GM23338 (cell line): ENCODE measurements around the gene HAL. TPM values are rescaled to one million over a fixed set of nuclear protein-coding genes. Genes with fewer than 3 reads are reported as not detected.

Experiments used
- ATAC-seq: fragments of 200-7000 bp; cut with Tn5 transposase; 3 replicates; pipeline ENCODE4 v1.9.1; 2020
- DNase-seq: peaks from one replicate; pipeline ENCODE4 v3.0.0-alpha.2; 2015; ENCODE audit warnings: low spot score
- H2AFZ ChIP-seq: fragments of 200-600 bp; sonication (generic); 2 replicates; pipeline ENCODE4 v1.8.0; 2016; ENCODE audit warnings: antibody characterized with exemption, mild to moderate bottlenecking, moderate library complexity
- H3F3A ChIP-seq: fragments of 200-600 bp; sonication (generic); replicated peaks from 2 replicates; pipeline ENCODE4 v1.8.0; 2017; ENCODE audit warnings: antibody characterized with exemption, mixed run types, low read depth
- H3K27ac ChIP-seq: fragments of 200-600 bp; sonication (generic); 2 replicates; pipeline ENCODE4 v1.6.1; 2016; ENCODE audit warnings: low read depth
- H3K27me3 ChIP-seq: fragments of 200-600 bp; sonication (generic); 2 replicates; pipeline ENCODE4 v1.8.0; 2016; ENCODE audit warnings: mild to moderate bottlenecking, mixed run types, moderate library complexity; ENCODE audit not compliant: insufficient read depth
- H3K36me3 ChIP-seq: fragments of 200-600 bp; sonication (generic); 2 replicates; pipeline ENCODE4 v1.8.0; 2016; ENCODE audit warnings: mild to moderate bottlenecking; ENCODE audit not compliant: insufficient read depth
- H3K4me1 ChIP-seq: fragments of 200-600 bp; sonication (generic); 2 replicates; pipeline ENCODE4 v1.8.0; 2016; ENCODE audit warnings: mild to moderate bottlenecking, moderate library complexity; ENCODE audit not compliant: insufficient read depth
- H3K4me2 ChIP-seq: fragments of 200-600 bp; sonication (generic); 2 replicates; pipeline ENCODE4 v1.7.1; 2017; ENCODE audit warnings: mixed run types
- H3K4me3 ChIP-seq: fragments of 200-600 bp; sonication (generic); 2 replicates; pipeline ENCODE4 v1.6.1; 2016; ENCODE audit warnings: mixed run types
- H3K79me2 ChIP-seq: fragments of 200-600 bp; sonication (generic); replicated peaks from 2 replicates; pipeline ENCODE4 v1.8.0; 2017; ENCODE audit warnings: mild to moderate bottlenecking; ENCODE audit not compliant: insufficient read depth
- H3K9me2 ChIP-seq: fragments of 200-600 bp; sonication (generic); 2 replicates; pipeline ENCODE4 v1.8.0; 2017; ENCODE audit not compliant: insufficient read depth
- H4K20me1 ChIP-seq: fragments of 200-600 bp; sonication (generic); replicated peaks from 2 replicates; pipeline ENCODE4 v1.8.0; 2017; ENCODE audit warnings: mild to moderate bottlenecking; ENCODE audit not compliant: insufficient read depth
- H3K27ac Mint-ChIP-seq: 2 replicates; pipeline ENCODE4 v1.8.0; 2020; ENCODE audit warnings: inconsistent platforms, mild to moderate bottlenecking, moderate library complexity, mixed read lengths
- H3K27me3 Mint-ChIP-seq: 3 replicates; pipeline ENCODE4 v1.8.0; 2022; ENCODE audit warnings: low read depth, mild to moderate bottlenecking, moderate library complexity, mixed read lengths, inconsistent platforms; ENCODE audit not compliant: insufficient read depth, poor library complexity
- H3K36me3 Mint-ChIP-seq: 3 replicates; pipeline ENCODE4 v1.8.0; 2021; ENCODE audit warnings: low read depth, mild to moderate bottlenecking, inconsistent platforms, moderate library complexity, mixed read lengths
- H3K4me1 Mint-ChIP-seq: 3 replicates; pipeline ENCODE4 v1.8.0; 2020; ENCODE audit warnings: mild to moderate bottlenecking, inconsistent platforms, mixed read lengths
- H3K4me3 Mint-ChIP-seq: 3 replicates; pipeline ENCODE4 v1.8.0; 2021; ENCODE audit warnings: moderate library complexity, mild to moderate bottlenecking, inconsistent platforms, mixed read lengths
- H3K9me3 Mint-ChIP-seq: 3 replicates; pipeline ENCODE4 v1.8.0; 2020; ENCODE audit warnings: moderate library complexity, mild to moderate bottlenecking, inconsistent platforms, mixed read lengths
- CREB1 ChIP-seq: fragments of 250-450 bp; sonication (Bioruptor Pico); IDR thresholded peaks from 2 replicates; pipeline ENCODE4 v1.5.0; 2020; ENCODE audit warnings: low read depth, mild to moderate bottlenecking, moderate library complexity
- CTCF ChIP-seq, 2 experiments: fragments of 200-600 bp in 1 of 2; sonication (generic) in 1 of 2; conservative IDR thresholded peaks; 2 replicates each; pipeline versions ENCODE4 v1.5.1 to v1.6.1; 2016 to 2017; ENCODE audit warnings: antibody characterized with exemption in 2 of 2, low read depth in 2 of 2, mild to moderate bottlenecking in 2 of 2, moderate library complexity in 1 of 2
- ETS1 ChIP-seq: IDR thresholded peaks from 2 replicates; pipeline ENCODE4 v1.6.1; 2016; ENCODE audit warnings: antibody characterized with exemption
- EZH2 ChIP-seq: fragments of 200-600 bp; sonication (generic); IDR thresholded peaks from one replicate; pipeline ENCODE4 v1.8.0; 2017; ENCODE audit warnings: antibody characterized with exemption, mild to moderate bottlenecking, low read depth; ENCODE audit not compliant: unreplicated experiment
- EZH2phosphoT487 ChIP-seq: fragments of 200-600 bp; sonication (generic); IDR thresholded peaks from one replicate; pipeline ENCODE4 v1.8.1; 2018; ENCODE audit warnings: antibody characterized with exemption; ENCODE audit not compliant: unreplicated experiment
- JUNB ChIP-seq: IDR thresholded peaks from one replicate; pipeline ENCODE4 v1.6.1; 2016; ENCODE audit warnings: antibody characterized with exemption; ENCODE audit not compliant: unreplicated experiment
- NANOG ChIP-seq: IDR thresholded peaks from 2 replicates; pipeline ENCODE4 v1.6.1; 2016; ENCODE audit warnings: antibody characterized with exemption, borderline replicate concordance
- POLR2AphosphoS5 ChIP-seq: IDR thresholded peaks from 2 replicates; pipeline ENCODE4 v1.6.1; 2016; ENCODE audit warnings: antibody characterized with exemption, low read depth
- REST ChIP-seq: IDR thresholded peaks from one replicate; pipeline ENCODE4 v1.6.1; 2018; ENCODE audit warnings: antibody characterized with exemption; ENCODE audit not compliant: unreplicated experiment
- STAT1 ChIP-seq: IDR thresholded peaks from one replicate; pipeline ENCODE4 v1.6.1; 2016; ENCODE audit warnings: antibody characterized with exemption; ENCODE audit not compliant: unreplicated experiment
- ZNF114 ChIP-seq: fragments of 250-450 bp; sonication (Bioruptor Pico); IDR thresholded peaks from 2 replicates; pipeline ENCODE4 v1.5.0; 2020; ENCODE audit warnings: mild to moderate bottlenecking, moderate library complexity
- ZNF331 ChIP-seq: fragments of 250-450 bp; sonication (Bioruptor Pico); IDR thresholded peaks from 2 replicates; pipeline ENCODE4 v1.5.0; 2020; ENCODE audit warnings: low read depth, mild to moderate bottlenecking, moderate library complexity
- polyA plus RNA-seq: library from polyadenylated mRNA; unstranded; fragments of >200 nt; fragmentation: Nextera tagmentation; extraction: Ambion mirVana; gene quantifications from 2 replicates; pipeline ENCODE4 v1.2.1, GENCODE V29; 2016
- total RNA-seq: library from RNA; depleted of rRNA; stranded (reverse); fragments of >200 nt; shearing (Covaris generic); gene quantifications from 2 replicates; pipeline ENCODE4 v1.2.3, GENCODE V29; 2014
- TF ChIP-seq, protein P1 (sequence below): fragments of 250-450 bp; sonication (Bioruptor Pico); IDR thresholded peaks from 2 replicates; pipeline ENCODE4 v1.5.0; 2020; ENCODE audit warnings: mild to moderate bottlenecking, moderate library complexity

HAL gene
- total and polyA plus RNA-seq, 2 experiments from 2014 or later: 0.17 to 0.24 TPM

DNA sequence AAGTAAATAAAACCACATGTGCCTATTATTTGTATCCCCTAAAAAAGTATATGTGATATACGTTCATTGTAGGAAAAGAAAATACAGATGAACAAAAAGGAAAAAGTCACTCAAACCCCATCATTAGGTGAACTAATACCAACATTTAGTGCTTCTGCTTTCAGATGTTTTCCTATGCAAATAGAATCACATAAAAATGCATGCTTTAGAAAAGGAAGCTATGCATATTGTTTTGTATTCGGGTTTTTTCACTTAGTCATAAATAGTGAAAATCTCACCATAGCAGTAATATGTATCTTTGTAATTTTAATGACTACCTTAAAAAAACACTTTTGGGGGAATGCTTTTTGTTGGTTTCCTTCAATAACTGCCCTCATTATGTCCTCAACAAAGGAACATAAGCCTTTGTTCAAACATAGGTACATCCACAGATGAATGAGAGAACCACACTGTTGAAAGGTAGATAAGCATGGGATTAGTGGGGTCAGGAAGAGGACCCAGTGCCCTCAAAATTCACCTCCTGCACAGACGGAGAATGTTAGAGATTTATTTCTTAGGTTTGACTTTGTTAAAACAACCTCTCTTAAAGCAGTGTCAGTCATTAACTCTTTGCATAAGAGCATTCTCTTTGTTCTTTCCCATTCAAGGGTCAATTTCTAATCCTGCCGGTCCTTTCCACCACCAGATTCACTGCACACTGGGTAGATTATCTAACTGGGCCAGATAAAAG lies 46.5 kb downstream of the HAL start:
- H3K4me3 ChIP-seq: no peak overlapping the region
- TF ChIP-seq EZH2 (no peak), CTCF (conservative IDR thresholded peaks at IDR 0.05; ENCODE audit: low read depth in 2 of 2) (no peak), ZNF331 (no peak), ETS1 (no peak), NANOG (no peak), POLR2AphosphoS5 (no peak), STAT1 (no peak), EZH2phosphoT487 (no peak), ZNF114 (no peak), CREB1 (CRISPR knock-in tag) (no peak), REST (no peak), JUNB (no peak)
- TF ChIP-seq, protein P1, sequence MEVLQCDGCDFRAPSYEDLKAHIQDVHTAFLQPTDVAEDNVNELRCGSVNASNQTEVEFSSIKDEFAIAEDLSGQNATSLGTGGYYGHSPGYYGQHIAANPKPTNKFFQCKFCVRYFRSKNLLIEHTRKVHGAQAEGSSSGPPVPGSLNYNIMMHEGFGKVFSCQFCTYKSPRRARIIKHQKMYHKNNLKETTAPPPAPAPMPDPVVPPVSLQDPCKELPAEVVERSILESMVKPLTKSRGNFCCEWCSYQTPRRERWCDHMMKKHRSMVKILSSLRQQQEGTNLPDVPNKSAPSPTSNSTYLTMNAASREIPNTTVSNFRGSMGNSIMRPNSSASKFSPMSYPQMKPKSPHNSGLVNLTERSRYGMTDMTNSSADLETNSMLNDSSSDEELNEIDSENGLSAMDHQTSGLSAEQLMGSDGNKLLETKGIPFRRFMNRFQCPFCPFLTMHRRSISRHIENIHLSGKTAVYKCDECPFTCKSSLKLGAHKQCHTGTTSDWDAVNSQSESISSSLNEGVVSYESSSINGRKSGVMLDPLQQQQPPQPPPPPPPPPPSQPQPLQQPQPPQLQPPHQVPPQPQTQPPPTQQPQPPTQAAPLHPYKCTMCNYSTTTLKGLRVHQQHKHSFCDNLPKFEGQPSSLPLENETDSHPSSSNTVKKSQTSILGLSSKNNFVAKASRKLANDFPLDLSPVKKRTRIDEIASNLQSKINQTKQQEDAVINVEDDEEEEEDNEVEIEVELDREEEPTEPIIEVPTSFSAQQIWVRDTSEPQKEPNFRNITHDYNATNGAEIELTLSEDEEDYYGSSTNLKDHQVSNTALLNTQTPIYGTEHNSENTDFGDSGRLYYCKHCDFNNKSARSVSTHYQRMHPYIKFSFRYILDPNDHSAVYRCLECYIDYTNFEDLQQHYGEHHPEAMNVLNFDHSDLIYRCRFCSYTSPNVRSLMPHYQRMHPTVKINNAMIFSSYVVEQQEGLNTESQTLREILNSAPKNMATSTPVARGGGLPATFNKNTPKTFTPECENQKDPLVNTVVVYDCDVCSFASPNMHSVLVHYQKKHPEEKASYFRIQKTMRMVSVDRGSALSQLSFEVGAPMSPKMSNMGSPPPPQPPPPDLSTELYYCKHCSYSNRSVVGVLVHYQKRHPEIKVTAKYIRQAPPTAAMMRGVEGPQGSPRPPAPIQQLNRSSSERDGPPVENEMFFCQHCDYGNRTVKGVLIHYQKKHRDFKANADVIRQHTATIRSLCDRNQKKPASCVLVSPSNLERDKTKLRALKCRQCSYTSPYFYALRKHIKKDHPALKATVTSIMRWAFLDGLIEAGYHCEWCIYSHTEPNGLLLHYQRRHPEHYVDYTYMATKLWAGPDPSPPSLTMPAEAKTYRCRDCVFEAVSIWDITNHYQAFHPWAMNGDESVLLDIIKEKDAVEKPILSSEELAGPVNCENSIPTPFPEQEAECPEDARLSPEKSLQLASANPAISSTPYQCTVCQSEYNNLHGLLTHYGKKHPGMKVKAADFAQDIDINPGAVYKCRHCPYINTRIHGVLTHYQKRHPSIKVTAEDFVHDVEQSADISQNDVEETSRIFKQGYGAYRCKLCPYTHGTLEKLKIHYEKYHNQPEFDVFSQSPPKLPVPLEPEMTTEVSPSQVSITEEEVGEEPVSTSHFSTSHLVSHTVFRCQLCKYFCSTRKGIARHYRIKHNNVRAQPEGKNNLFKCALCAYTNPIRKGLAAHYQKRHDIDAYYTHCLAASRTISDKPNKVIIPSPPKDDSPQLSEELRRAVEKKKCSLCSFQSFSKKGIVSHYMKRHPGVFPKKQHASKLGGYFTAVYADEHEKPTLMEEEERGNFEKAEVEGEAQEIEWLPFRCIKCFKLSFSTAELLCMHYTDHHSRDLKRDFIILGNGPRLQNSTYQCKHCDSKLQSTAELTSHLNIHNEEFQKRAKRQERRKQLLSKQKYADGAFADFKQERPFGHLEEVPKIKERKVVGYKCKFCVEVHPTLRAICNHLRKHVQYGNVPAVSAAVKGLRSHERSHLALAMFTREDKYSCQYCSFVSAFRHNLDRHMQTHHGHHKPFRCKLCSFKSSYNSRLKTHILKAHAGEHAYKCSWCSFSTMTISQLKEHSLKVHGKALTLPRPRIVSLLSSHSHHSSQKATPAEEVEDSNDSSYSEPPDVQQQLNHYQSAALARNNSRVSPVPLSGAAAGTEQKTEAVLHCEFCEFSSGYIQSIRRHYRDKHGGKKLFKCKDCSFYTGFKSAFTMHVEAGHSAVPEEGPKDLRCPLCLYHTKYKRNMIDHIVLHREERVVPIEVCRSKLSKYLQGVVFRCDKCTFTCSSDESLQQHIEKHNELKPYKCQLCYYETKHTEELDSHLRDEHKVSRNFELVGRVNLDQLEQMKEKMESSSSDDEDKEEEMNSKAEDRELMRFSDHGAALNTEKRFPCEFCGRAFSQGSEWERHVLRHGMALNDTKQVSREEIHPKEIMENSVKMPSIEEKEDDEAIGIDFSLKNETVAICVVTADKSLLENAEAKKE (CRISPR knock-in tag): no peak
- H2AFZ ChIP-seq: no peak overlapping the region
- H3F3A ChIP-seq: no peaks in the 10 kb centered on the region
- no peak for ATAC-seq
- H3K9me2 ChIP-seq: peaks cover 6% of the 10 kb centered on the region; the same call in 1 of the 2 replicates
- H3K27me3 ChIP-seq: peaks cover 12% of the 10 kb centered on the region
- H3K36me3 ChIP-seq: no peaks in the 10 kb centered on the region
- H3K27ac Mint-ChIP-seq: no peak overlapping the region
- no peak overlapping the region for H3K4me3 Mint-ChIP-seq
- peaks cover 13% of the 10 kb centered on the region; the same call in 2 of the 3 replicates for H3K4me1 Mint-ChIP-seq
- peaks cover 8% of the 10 kb centered on the region for H3K4me1 ChIP-seq
- peak overlapping the region; percentile 36 for H3K4me2 ChIP-seq
- H3K36me3 Mint-ChIP-seq: peaks cover 4% of the 10 kb centered on the region; the same call in 1 of the 3 replicates
- DNase-seq: no peak
- H3K79me2 ChIP-seq: no peaks in the 10 kb centered on the region
- H3K27me3 Mint-ChIP-seq: peaks cover 7% of the 10 kb centered on the region
- no peaks in the 10 kb centered on the region for H4K20me1 ChIP-seq
- peaks cover 7% of the 10 kb centered on the region; the same call in 2 of the 3 replicates for H3K9me3 Mint-ChIP-seq
- no peak overlapping the region for H3K27ac ChIP-seq
